HG03066 (cell line): ENCODE measurements around the gene SFTPB.

ENCODE experiments used
- ATAC-seq: cut with Tn5 transposase; IDR thresholded peaks from one replicate; pipeline ENCODE4 v1.9.1; 2021; ENCODE audit warnings: low read depth; ENCODE audit not compliant: unreplicated experiment

The SFTPB gene

GRCh38 chr2:85703329-85703728, 35.3 kb upstream of the SFTPB start:
- ATAC-seq, result no peak

- ATAC-seq, result no peak
Observed at GRCh38 chr2:85702800-85703199, 34.8 kb upstream of the SFTPB start.

GRCh38 chr2:85702172-85702571, 34.2 kb upstream of the SFTPB start:
- no peak for ATAC-seq

DNA sequence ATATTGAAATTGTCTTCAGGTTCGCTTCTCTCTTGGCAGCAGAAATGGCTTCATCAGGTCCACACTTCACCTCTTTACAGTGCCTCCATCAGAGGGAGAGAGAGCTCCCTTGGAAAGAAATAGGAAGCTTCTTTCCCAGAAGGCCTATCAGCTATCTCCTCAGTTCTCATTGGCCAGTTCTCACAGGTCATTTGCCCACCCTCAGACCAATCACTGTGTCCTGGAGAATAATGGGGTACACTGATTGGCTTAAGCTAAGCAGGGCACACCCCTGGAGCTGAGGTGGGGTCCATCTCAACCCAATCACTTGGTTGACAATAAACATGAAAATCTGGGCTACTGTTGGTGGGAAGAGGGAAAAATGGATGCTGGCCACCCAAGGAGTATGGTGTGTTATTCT, 31.3 kb upstream of the SFTPB start:
- no peak for ATAC-seq

- no peak for ATAC-seq
Observed at GRCh38 chr2:85698880-85699254, 30.9 kb upstream of the SFTPB start.

DNA sequence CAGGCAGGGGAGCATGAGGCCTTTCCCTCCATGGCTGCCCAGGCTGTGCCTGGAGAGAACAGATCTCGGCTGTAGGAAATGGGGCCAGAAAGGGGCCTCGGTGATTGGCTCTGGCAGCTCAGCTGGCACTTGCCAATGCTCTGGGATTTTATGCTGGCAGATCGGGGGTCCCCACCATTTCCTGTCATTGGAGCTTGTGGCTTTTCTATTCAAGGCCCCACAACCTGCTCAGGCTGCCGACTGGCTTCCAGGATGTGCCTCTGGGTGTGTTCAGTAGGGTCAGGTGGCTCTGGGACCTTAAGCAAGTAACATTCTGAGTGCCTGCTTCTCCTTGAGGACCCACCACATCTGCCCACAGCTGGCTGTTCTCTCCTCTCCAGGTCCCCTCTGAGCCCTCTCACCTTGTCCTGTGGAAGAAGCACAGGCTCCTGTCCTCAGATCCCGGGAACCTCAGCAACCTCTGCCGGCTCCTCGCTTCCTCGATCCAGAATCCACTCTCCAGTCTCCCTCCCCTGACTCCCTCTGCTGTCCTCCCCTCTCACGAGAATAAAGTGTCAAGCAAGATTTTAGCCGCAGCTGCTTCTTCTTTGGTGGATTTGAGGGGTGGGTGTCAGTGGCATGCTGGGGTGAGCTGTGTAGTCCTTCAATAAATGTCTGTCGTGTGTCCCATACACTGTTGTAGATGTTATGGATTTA, 30.3 kb upstream of the SFTPB start:
- no peak for ATAC-seq

DNA sequence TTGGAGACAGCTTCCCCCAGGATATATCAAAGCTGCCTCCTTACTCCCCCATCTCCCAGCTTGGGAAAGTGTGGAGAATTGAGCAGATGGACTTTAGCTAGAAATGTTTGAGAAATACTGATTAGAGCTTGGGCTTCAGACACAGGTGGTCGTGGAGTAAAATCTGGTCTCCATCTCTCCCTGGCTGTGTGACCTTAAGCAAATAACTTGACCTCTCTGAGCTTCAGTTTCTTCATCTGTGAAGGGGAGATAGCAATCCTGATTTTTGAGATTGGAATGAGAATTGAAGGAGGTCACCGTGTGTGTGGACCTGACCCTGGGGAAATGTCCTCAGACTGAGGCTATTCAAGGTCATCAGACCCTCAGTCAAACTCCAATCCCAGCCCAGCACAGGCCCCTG, 29.7 kb upstream of the SFTPB start:
- ATAC-seq, result no peak

DNA sequence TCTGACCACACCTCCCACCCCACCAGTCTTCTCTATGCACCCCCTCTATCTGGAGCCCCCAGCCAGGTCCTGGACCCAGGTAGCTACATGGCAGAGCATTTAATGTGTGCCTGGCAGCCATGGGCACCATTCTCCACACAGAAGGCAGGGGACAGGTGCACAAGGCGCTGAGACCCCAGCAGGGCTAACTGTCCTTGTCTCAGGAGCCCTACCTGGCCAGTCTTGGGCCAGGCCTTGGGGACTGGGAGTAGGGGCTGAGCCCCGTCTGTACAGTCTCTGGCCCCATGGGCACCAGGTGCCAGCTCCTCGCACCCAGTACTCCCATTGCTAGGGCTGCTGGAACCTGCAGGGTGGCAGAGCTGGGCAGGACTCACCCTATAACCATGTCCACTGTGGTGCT, 29.1 kb upstream of the SFTPB start:
- no peak for ATAC-seq

GRCh38 chr2:85695691-85696668, 28.0 kb upstream of the SFTPB start:
- ATAC-seq, result no peak

- no peak for ATAC-seq
Observed at GRCh38 chr2:85695121-85695520, 27.1 kb upstream of the SFTPB start.

DNA sequence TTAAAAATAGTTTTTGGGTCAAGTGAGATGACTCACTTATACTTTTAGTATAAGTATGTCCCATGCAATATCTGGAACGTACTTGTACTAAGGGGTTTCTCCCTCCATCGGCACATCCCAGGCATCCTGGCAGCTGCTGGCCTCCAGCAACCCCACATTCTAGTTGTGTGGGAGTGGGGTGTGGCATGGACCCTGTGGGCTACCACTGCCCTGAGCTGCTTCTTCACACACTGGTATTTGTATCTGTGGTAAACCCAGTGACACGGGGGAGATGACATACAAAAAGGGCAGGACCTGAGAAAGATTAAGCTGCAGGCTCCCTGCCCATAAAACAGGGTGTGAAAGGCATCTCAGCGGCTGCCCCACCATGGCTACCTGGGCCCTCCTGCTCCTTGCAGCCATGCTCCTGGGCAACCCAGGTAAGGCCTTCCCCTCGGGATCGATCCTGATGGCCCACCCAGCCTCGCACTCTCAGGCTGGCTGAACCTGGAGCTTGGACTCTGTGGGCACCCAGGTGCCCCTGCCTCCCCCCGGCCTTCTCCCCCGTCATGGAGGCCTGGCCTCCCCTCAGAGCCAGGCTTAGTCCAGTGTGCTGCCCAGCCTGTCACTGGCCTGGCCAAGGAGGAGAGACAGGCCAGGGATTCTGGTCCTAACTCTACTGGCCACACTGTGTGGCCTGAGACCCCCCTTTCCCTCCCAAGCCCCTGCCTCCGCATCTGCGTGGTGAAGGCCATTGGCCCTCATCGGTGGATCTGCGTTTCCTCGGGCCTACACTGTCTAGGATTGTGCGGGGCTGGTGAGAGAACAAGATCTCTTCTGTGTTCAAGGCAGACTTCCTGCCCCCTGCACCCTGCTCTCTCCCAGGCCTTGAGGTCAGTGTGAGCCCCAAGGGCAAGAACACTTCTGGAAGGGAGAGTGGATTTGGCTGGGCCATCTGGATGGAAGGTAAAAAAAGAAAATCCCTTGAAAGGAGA, 26.3 kb upstream of the SFTPB start, which contains the start of gene GNLY:
TSS of gene GNLY (plus strand) at position 307 of the 974 bp plus-strand sequence. CDS start at position 368, 61 bp downstream.
- no peak for ATAC-seq

GRCh38 chr2:85692039-85692645, 24.1 kb upstream of the SFTPB start:
- ATAC-seq, result no peak

GRCh38 chr2:85690932-85691331, 22.9 kb upstream of the SFTPB start:
- no peak for ATAC-seq

- ATAC-seq, result no peak
Observed at GRCh38 chr2:85684806-85685205, 16.8 kb upstream of the SFTPB start.

- no peak for ATAC-seq
Observed at GRCh38 chr2:85684380-85684779, 16.4 kb upstream of the SFTPB start.

GRCh38 chr2:85682378-85682777, 14.4 kb upstream of the SFTPB start:
- no peak for ATAC-seq

GRCh38 chr2:85681776-85682175, 13.8 kb upstream of the SFTPB start:
- no peak for ATAC-seq

DNA sequence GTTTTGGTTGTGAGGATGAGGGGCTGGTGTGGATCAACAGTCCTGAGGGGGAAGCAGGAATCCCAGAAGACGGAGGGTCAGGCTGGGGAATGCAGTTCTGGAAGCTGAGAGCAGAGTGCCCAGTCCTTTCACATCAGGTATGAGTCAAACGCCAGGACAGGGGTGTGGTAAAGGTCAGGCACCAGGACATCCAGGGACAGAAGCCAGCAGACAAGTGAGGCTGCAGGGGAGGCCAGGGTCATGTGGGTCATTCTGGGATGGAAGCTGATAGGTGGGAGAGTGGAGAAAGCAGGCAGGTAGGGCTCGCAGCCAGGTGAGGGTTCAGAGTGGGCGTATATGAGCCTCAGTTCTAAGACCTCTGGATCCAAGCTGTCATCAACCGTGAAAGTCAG, 13.4 kb upstream of the SFTPB start:
- ATAC-seq, result no peak

- no peak for ATAC-seq
Observed at GRCh38 chr2:85680707-85681371, 12.8 kb upstream of the SFTPB start.
